Karpas-422 (cell line): ENCODE measurements around the gene ITGA5. TPM values are rescaled to one million over a fixed set of nuclear protein-coding genes. Genes with fewer than 3 reads are reported as not detected.
A peak's percentile ranks its signal among the peaks of the same experiment; 100 is the strongest.
"Not testable (repeated sequence)": the region's sequence is repeated elsewhere in the genome, so short reads cannot be mapped to it uniquely, and the experiment has no call there.

ENCODE experiments used
- DNase-seq: peaks from one replicate; pipeline ENCODE4 v3.0.0-alpha.2; 2015
- H2AFZ ChIP-seq: fragments of 200-600 bp; sonication (generic); 2 replicates; pipeline ENCODE4 v1.6.1; 2014; ENCODE audit warnings: antibody characterized with exemption, low read length, mixed read lengths
- H3K27ac ChIP-seq: fragments of 200-600 bp; sonication (generic); 2 replicates; pipeline ENCODE4 v1.5.1; 2014; ENCODE audit warnings: mild to moderate bottlenecking, low read length, moderate library complexity
- H3K27me3 ChIP-seq: fragments of 200-600 bp; sonication (generic); 2 replicates; pipeline ENCODE4 v1.6.1; 2014; ENCODE audit warnings: low read length, mixed read lengths
- H3K36me3 ChIP-seq: fragments of 200-600 bp; sonication (generic); 2 replicates; pipeline ENCODE4 v1.6.1; 2014; ENCODE audit warnings: low read length, mixed read lengths; ENCODE audit not compliant: insufficient read depth
- H3K4me1 ChIP-seq: fragments of 200-600 bp; sonication (generic); 2 replicates; pipeline ENCODE4 v1.6.1; 2014; ENCODE audit warnings: mild to moderate bottlenecking, low read length, mixed read lengths
- H3K4me2 ChIP-seq: fragments of 200-600 bp; sonication (generic); 2 replicates; pipeline ENCODE4 v1.6.1; 2014; ENCODE audit warnings: low read length, low read depth, mild to moderate bottlenecking; ENCODE audit not compliant: poor library complexity, severe bottlenecking
- H3K4me3 ChIP-seq: fragments of 200-600 bp; sonication (generic); 2 replicates; pipeline ENCODE4 v1.5.1; 2014; ENCODE audit warnings: mild to moderate bottlenecking, antibody characterized with exemption, low read length, mixed read lengths
- H3K79me2 ChIP-seq: fragments of 200-600 bp; sonication (generic); 2 replicates; pipeline ENCODE4 v1.6.1; 2014; ENCODE audit warnings: mild to moderate bottlenecking, low read length, mixed read lengths
- H3K9ac ChIP-seq: fragments of 200-600 bp; sonication (generic); 2 replicates; pipeline ENCODE4 v1.6.0; 2014; ENCODE audit warnings: low read length
- H3K9me2 ChIP-seq: fragments of 200-600 bp; sonication (generic), shearing (Covaris generic); replicated peaks from 2 replicates; pipeline ENCODE4 v1.6.0; 2014; ENCODE audit warnings: mild to moderate bottlenecking, low read length, moderate library complexity; ENCODE audit not compliant: insufficient read depth
- H3K9me3 ChIP-seq: fragments of 300-700, 200-600 bp; sonication (generic); 2 replicates; pipeline ENCODE4 v1.6.1; 2014; ENCODE audit warnings: low read length, mixed read lengths
- H4K20me1 ChIP-seq: fragments of 200-600 bp; sonication (generic); 2 replicates; pipeline ENCODE4 v1.6.1; 2014; ENCODE audit warnings: mild to moderate bottlenecking, antibody characterized with exemption, low read length, low read depth; ENCODE audit not compliant: insufficient read depth
- total RNA-seq: library from RNA; depleted of rRNA; stranded (reverse); fragments of >200 nt; shearing (Covaris generic); gene quantifications from 2 replicates; pipeline ENCODE4 v1.2.3, GENCODE V29; 2014; ENCODE audit warnings: low replicate concordance

ITGA5 gene
- total RNA-seq, 1 experiment from 2014 or later = not detected

DNA sequence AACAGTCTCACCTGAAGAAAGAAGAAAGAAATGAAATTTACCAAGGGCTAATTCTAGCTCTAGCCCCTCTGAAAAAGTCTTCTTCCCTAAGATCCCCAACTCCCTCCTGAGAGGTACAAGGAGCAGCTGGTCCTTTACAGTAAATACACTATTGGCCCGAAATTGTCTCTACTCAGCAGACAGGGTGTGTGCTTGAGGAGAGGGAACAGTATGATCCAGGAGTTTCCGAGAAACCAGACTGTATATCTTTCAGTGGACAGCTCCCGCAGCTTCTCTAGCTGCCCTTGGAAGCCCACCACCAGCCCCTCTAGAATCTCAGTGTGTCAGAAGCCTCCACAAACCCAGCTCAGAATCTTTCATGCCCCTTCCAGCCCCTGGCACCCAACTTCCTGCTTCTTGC lies 62.8 kb downstream of the ITGA5 start:
- no peak overlapping the region for H3K4me2 ChIP-seq
- no peaks in the 10 kb centered on the region for H4K20me1 ChIP-seq
- H3K27ac ChIP-seq = no peak overlapping the region
- no peaks in the 10 kb centered on the region for H3K9me2 ChIP-seq
- DNase-seq = no peak
- no peak overlapping the region for H2AFZ ChIP-seq
- peaks cover 2% of the 10 kb centered on the region; the same call in 1 of the 2 replicates for H3K36me3 ChIP-seq
- H3K27me3 ChIP-seq = no peaks in the 10 kb centered on the region
- H3K4me1 ChIP-seq = peaks cover 39% of the 10 kb centered on the region
- no peak overlapping the region for H3K4me3 ChIP-seq
- no peaks in the 10 kb centered on the region for H3K9me3 ChIP-seq
- no peaks in the 10 kb centered on the region for H3K79me2 ChIP-seq
- H3K9ac ChIP-seq = peak overlapping the region; percentile 3; the same call in 1 of the 2 replicates

DNA sequence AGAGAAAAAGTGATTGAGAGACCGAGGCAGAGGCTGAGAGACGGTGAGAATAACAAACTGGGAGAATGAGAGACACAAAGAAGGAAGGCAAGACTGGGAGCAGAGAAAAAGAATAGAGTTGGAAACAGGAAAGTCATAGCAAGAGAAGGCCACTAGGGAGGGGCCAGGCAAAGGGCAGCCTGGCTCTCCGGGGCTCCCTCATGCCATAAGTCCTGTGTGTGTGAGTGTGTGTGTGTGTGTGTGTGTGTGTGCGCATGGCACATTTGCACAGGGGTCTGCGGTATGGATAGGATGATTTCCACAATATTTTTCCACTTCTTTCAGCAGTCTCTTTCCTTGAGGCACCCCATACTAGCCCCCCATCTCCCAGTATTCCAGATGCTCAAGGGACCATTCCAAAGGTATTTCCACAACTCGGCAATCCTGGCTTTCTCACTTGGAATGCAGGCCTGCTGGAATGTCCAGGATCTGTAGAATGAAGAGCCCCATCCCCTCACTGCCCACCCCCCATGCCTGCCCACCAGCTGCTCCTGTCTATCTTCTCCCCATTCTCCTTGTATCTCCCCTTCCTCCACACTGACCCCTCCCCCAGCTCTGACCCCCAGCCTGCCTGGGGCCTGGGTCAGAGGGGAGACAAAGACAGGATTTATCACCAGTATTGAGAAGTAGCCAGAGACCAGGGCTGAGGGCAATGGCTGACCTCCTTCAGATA lies 63.8 kb downstream of the ITGA5 start:
- DNase-seq = no peak
- Histone ChIP-seq H3K79me2 (no peaks in the 10 kb centered on the region), H3K36me3 (peaks cover 8% of the 10 kb centered on the region; the same call in 1 of the 2 replicates), H3K27ac (no peak overlapping the region), H4K20me1 (no peaks in the 10 kb centered on the region), H3K9ac (no peak overlapping the region), H3K27me3 (no peaks in the 10 kb centered on the region), H3K9me3 (no peaks in the 10 kb centered on the region), H3K4me3 (no peak overlapping the region), H3K9me2 (no peaks in the 10 kb centered on the region), H3K4me1 (peaks cover 40% of the 10 kb centered on the region), H2AFZ (no peak overlapping the region), H3K4me2 (no peak overlapping the region)

GRCh38 chr12:54354271-54354670 lies 64.8 kb downstream of the ITGA5 start:
- not testable (repeated sequence) for H3K27me3 ChIP-seq, H2AFZ ChIP-seq, H3K9me3 ChIP-seq, DNase-seq, H3K9ac ChIP-seq, H3K4me3 ChIP-seq, H3K4me2 ChIP-seq, H3K9me2 ChIP-seq, H4K20me1 ChIP-seq, H3K27ac ChIP-seq, H3K79me2 ChIP-seq
- Histone ChIP-seq H3K36me3 (peaks cover 13% of the 10 kb centered on the region; the same call in 1 of the 2 replicates), H3K4me1 (peaks cover 41% of the 10 kb centered on the region)

DNA sequence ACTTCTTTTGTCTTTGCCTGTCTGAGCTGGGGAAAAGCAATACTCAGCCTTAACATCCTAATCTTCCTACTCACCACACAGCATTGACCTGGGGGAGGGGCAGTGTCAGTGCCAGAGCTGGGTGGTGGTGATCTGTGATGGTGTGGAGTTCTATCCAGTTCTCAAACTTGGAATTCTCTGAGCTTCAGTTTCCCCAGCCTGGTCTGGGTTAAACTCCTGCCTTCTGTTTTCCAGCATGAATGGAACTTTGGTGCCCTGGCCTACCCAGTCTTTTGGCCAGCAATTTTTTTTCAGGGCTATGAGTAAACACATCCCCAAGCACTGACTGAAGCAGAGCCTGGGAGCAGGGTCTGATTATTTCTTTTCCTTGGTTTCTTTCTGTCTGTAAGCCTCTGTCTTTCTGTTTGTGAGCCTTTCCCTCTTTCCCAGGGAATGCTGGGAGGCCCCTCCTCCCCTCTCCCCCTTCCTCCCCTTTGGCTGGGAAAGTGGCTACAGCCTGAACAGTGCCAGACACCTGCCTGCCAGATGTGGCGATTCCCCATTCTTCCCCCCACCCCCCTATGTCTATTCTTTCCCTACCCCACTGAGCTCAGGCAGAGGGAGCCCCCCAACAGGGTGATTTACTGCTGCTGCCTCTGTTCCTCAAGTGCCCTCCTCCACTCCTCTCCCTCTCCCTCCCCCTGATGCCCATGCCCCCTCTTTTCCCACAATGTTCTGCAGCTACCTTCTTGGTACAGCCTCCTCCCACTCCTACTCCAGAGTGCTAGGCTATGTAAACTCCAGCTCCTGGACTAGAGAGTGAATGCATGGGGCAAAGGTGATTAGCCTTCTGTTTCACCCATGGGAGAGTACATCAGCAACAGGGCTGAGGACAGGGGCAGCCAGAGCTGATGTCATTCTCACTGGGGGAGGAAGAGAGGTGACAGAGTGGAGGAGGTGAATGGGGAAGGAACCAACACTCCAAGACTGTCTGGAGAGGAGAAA lies 65.9 kb downstream of the ITGA5 start:
- Histone ChIP-seq H3K27ac (no peak overlapping the region), H3K79me2 (no peaks in the 10 kb centered on the region), H3K9me2 (no peaks in the 10 kb centered on the region), H2AFZ (no peak overlapping the region), H3K9me3 (no peaks in the 10 kb centered on the region), H3K36me3 (peaks cover 13% of the 10 kb centered on the region; the same call in 1 of the 2 replicates), H3K4me2 (no peak overlapping the region), H3K27me3 (no peaks in the 10 kb centered on the region), H3K4me1 (peaks cover 41% of the 10 kb centered on the region), H3K4me3 (no peak overlapping the region), H4K20me1 (no peaks in the 10 kb centered on the region), H3K9ac (no peak overlapping the region)
- no peak for DNase-seq

- H2AFZ ChIP-seq = no peak overlapping the region
- H3K9me3 ChIP-seq = no peaks in the 10 kb centered on the region
- H3K36me3 ChIP-seq = peaks cover 19% of the 10 kb centered on the region
- no peaks in the 10 kb centered on the region for H3K27me3 ChIP-seq
- H3K4me2 ChIP-seq = no peak overlapping the region
- no peak for DNase-seq
- no peak overlapping the region for H3K4me3 ChIP-seq
- H3K4me1 ChIP-seq = peaks cover 30% of the 10 kb centered on the region
- no peaks in the 10 kb centered on the region for H3K9me2 ChIP-seq
- no peak overlapping the region for H3K9ac ChIP-seq
- H3K27ac ChIP-seq = no peak overlapping the region
- no peaks in the 10 kb centered on the region for H3K79me2 ChIP-seq
- no peaks in the 10 kb centered on the region for H4K20me1 ChIP-seq
Observed at GRCh38 chr12:54352022-54352531, 67.0 kb downstream of the ITGA5 start.

DNA sequence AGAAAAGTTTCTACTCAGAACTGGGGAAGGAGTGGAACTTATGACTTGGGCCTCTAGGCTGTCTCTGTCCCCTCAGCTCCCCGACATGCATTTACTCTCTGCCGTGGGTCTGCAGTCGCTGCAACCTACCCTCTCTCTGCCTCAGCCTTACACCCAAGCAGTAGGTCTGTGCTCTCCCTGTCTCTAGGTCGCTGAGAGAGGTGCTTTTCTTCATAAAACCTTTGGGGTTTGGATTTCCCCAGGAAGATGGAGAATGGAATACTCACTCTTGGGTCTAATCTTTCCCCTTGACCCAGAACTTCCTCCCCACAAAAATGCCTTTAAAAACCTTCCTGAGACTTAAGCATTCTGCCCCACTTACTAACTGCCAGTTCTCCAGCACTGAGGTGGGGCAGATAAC lies 67.7 kb downstream of the ITGA5 start:
- H3K9me3 ChIP-seq = no peaks in the 10 kb centered on the region
- no peak overlapping the region for H2AFZ ChIP-seq
- no peaks in the 10 kb centered on the region for H4K20me1 ChIP-seq
- peaks cover 23% of the 10 kb centered on the region for H3K4me1 ChIP-seq
- no peaks in the 10 kb centered on the region for H3K27me3 ChIP-seq
- no peak overlapping the region for H3K27ac ChIP-seq
- peaks cover 23% of the 10 kb centered on the region for H3K36me3 ChIP-seq
- no peak for DNase-seq
- no peak overlapping the region for H3K4me3 ChIP-seq
- no peaks in the 10 kb centered on the region for H3K9me2 ChIP-seq
- H3K79me2 ChIP-seq = no peaks in the 10 kb centered on the region
- H3K4me2 ChIP-seq = no peak overlapping the region
- H3K9ac ChIP-seq = no peak overlapping the region

DNA sequence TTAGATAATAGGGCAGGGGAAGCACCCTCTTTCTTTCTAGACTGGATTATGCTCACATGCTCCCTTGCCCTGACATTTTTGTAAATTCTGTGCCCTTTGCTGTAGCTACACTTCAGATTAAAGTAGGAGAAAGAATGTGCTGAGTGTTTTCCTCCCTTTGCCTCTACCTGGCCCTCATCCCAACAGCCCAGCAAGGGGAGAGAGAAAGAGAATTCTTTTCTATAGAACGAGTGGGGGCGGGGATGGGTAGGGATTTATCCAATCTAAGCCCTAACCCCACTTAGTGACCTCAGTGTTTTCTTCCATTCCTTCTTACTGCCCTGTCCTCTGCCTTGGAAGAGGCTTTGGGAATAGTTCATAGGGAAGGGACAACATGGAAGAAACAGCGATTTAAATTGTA lies 68.3 kb downstream of the ITGA5 start:
- peak overlapping the region; percentile 38; the same call in 1 of the 2 replicates for H3K9ac ChIP-seq
- peaks cover 23% of the 10 kb centered on the region for H3K36me3 ChIP-seq
- H3K79me2 ChIP-seq = no peaks in the 10 kb centered on the region
- H3K9me2 ChIP-seq = no peaks in the 10 kb centered on the region
- no peak overlapping the region for H3K4me3 ChIP-seq
- peaks cover 23% of the 10 kb centered on the region for H3K4me1 ChIP-seq
- no peaks in the 10 kb centered on the region for H3K27me3 ChIP-seq
- peak overlapping the region; percentile 23 for H3K4me2 ChIP-seq
- H2AFZ ChIP-seq = no peak overlapping the region
- H4K20me1 ChIP-seq = no peaks in the 10 kb centered on the region
- H3K27ac ChIP-seq = peak overlapping the region; percentile 58
- no peak for DNase-seq
- no peaks in the 10 kb centered on the region for H3K9me3 ChIP-seq

- Histone ChIP-seq H3K9me3 (no peaks in the 10 kb centered on the region), H3K79me2 (no peaks in the 10 kb centered on the region), H3K27ac (0 out of 2 replicates have a peak overlapping the region, but pooled peaks have one; percentile 58), H3K9ac (peak overlapping the region; percentile 38), H4K20me1 (no peaks in the 10 kb centered on the region), H3K4me3 (no peak overlapping the region), H3K4me2 (peak overlapping the region; percentile 23), H3K27me3 (no peaks in the 10 kb centered on the region), H2AFZ (no peak overlapping the region), H3K36me3 (peaks cover 23% of the 10 kb centered on the region), H3K9me2 (no peaks in the 10 kb centered on the region), H3K4me1 (peaks cover 23% of the 10 kb centered on the region)
- no peak for DNase-seq
Observed at GRCh38 chr12:54349679-54350078, 69.4 kb downstream of the ITGA5 start.
